H9 (cell line): ENCODE results near the gene MUS81. TPM values are rescaled to one million over a fixed set of nuclear protein-coding genes. Genes with fewer than 3 reads are reported as not detected.

ENCODE experiments used
- DNase-seq: peaks from one replicate; pipeline ENCODE4 v3.0.0-alpha.2; 2017
- H2AFZ ChIP-seq: one replicate; pipeline ENCODE4 v1.6.1; 2013; ENCODE audit warnings: mild to moderate bottlenecking, low read length, control low read depth, moderate library complexity
- H2AK5ac ChIP-seq: 2 replicates; pipeline ENCODE4 v1.6.1; 2013; ENCODE audit warnings: low read length, control low read depth, mixed read lengths; ENCODE audit not compliant: insufficient read length
- H2BK120ac ChIP-seq: one replicate; pipeline ENCODE4 v1.6.1; 2013; ENCODE audit warnings: low read depth, mild to moderate bottlenecking, low read length, control low read depth, inconsistent platforms; ENCODE audit not compliant: poor library complexity, severe bottlenecking
- H2BK12ac ChIP-seq: 2 replicates; pipeline ENCODE4 v1.6.1; 2013; ENCODE audit warnings: low read length, control low read depth, mixed read lengths, low read depth; ENCODE audit not compliant: insufficient read length
- H2BK15ac ChIP-seq: 2 replicates; pipeline ENCODE4 v1.6.1; 2013; ENCODE audit warnings: low read depth, low read length, control low read depth
- H2BK20ac ChIP-seq: one replicate; pipeline ENCODE4 v1.6.1; 2013; ENCODE audit warnings: low read depth, mild to moderate bottlenecking, low read length, control low read depth, inconsistent platforms; ENCODE audit not compliant: poor library complexity, severe bottlenecking
- H2BK5ac ChIP-seq: 2 replicates; pipeline ENCODE4 v1.6.1; 2013; ENCODE audit warnings: low read length, control low read depth, mixed read lengths; ENCODE audit not compliant: insufficient read length
- H3K14ac ChIP-seq: 2 replicates; pipeline ENCODE4 v1.6.1; 2013; ENCODE audit warnings: low read length, control low read depth; ENCODE audit not compliant: insufficient read depth
- H3K18ac ChIP-seq: 2 replicates; pipeline ENCODE4 v1.6.1; 2013; ENCODE audit warnings: low read depth, mild to moderate bottlenecking, mixed read lengths, low read length, control low read depth; ENCODE audit not compliant: insufficient read length
- H3K23ac ChIP-seq: 2 replicates; pipeline ENCODE4 v1.6.1; 2013; ENCODE audit warnings: low read length, control low read depth, mixed read lengths, low read depth; ENCODE audit not compliant: insufficient read length
- H3K23me2 ChIP-seq: 2 replicates; pipeline ENCODE4 v1.6.1; 2013; ENCODE audit warnings: low read depth, mild to moderate bottlenecking, mixed read lengths, low read length, control low read depth; ENCODE audit not compliant: insufficient read length, poor library complexity, severe bottlenecking
- H3K27ac ChIP-seq: 2 replicates; pipeline ENCODE4 v1.5.1; 2013; ENCODE audit warnings: low read length, control low read depth, mixed read lengths, low read depth; ENCODE audit not compliant: insufficient read length
- H3K27me3 ChIP-seq: 2 replicates; pipeline ENCODE4 v1.6.1; 2013; ENCODE audit warnings: low read length, control low read depth, inconsistent platforms; ENCODE audit not compliant: insufficient read depth
- H3K4ac ChIP-seq: 2 replicates; pipeline ENCODE4 v1.6.1; 2013; ENCODE audit warnings: low read depth, mild to moderate bottlenecking, control low read depth, inconsistent platforms, low read length, moderate library complexity
- H3K4me1 ChIP-seq: 2 replicates; pipeline ENCODE4 v1.6.1; 2013; ENCODE audit warnings: low read length, control low read depth, inconsistent platforms; ENCODE audit not compliant: insufficient read depth
- H3K4me2 ChIP-seq: 2 replicates; pipeline ENCODE4 v1.6.1; 2013; ENCODE audit warnings: low read length, control low read depth, mixed read lengths; ENCODE audit not compliant: insufficient read length, insufficient read depth
- H3K56ac ChIP-seq: 2 replicates; pipeline ENCODE4 v1.6.1; 2013; ENCODE audit warnings: low read depth, mild to moderate bottlenecking, mixed read lengths, low read length, control low read depth; ENCODE audit not compliant: insufficient read length
- H3K79me1 ChIP-seq: 2 replicates; pipeline ENCODE4 v1.6.1; 2013; ENCODE audit warnings: low read depth, mild to moderate bottlenecking, moderate library complexity, low read length, control low read depth, inconsistent platforms; ENCODE audit not compliant: insufficient read depth, poor library complexity, severe bottlenecking
- H3K79me2 ChIP-seq: 2 replicates; pipeline ENCODE4 v1.6.1; 2013; ENCODE audit warnings: low read length, control low read depth, inconsistent platforms; ENCODE audit not compliant: insufficient read depth
- H3K9ac ChIP-seq: 2 replicates; pipeline ENCODE4 v1.6.1; 2013; ENCODE audit warnings: low read length, control low read depth, mixed read lengths; ENCODE audit not compliant: insufficient read length; ENCODE audit errors: extremely low read depth
- H3K9me3 ChIP-seq: one replicate; pipeline ENCODE4 v1.6.1; 2013; ENCODE audit warnings: low read depth, low read length, inconsistent platforms; ENCODE audit not compliant: control insufficient read depth
- H3T11ph ChIP-seq: one replicate; pipeline ENCODE4 v1.6.1; 2013; ENCODE audit warnings: mild to moderate bottlenecking, low read length, control low read depth, inconsistent platforms
- H4K20me1 ChIP-seq: one replicate; pipeline ENCODE4 v1.6.1; 2013; ENCODE audit not compliant: control insufficient read depth, insufficient read length, insufficient read depth
- H4K5ac ChIP-seq: 2 replicates; pipeline ENCODE4 v1.6.1; 2013; ENCODE audit warnings: low read depth, mild to moderate bottlenecking, mixed read lengths, low read length, control low read depth; ENCODE audit not compliant: insufficient read length
- H4K8ac ChIP-seq: replicated peaks from 2 replicates; pipeline ENCODE4 v1.6.1; 2013; ENCODE audit warnings: low read length, control low read depth, mixed read lengths, low read depth; ENCODE audit not compliant: insufficient read length
- H4K91ac ChIP-seq: 2 replicates; pipeline ENCODE4 v1.6.1; 2013; ENCODE audit warnings: low read depth, mild to moderate bottlenecking, moderate library complexity, mixed read lengths, low read length, control low read depth; ENCODE audit not compliant: insufficient read length
- H3K27ac Mint-ChIP-seq, 3 experiments: 2 replicates in 2 of 3; 3 replicates in 1 of 3; pipeline ENCODE4 v1.8.0; 2020 to 2021; ENCODE audit warnings: mixed read lengths in 3 of 3, mild to moderate bottlenecking in 1 of 3, moderate library complexity in 1 of 3
- H3K27me3 Mint-ChIP-seq: 2 replicates; pipeline ENCODE4 v1.8.0; 2021; ENCODE audit warnings: low read depth, mild to moderate bottlenecking, moderate library complexity, mixed read lengths
- H3K36me3 Mint-ChIP-seq, 3 experiments: 2 replicates in 2 of 3; 3 replicates in 1 of 3; pipeline ENCODE4 v1.8.0; 2020 to 2021; ENCODE audit warnings: low read depth in 3 of 3, mixed read lengths in 3 of 3; ENCODE audit not compliant: insufficient read depth in 1 of 3
- H3K4me1 Mint-ChIP-seq, 2 experiments: 2 replicates each; pipeline ENCODE4 v1.8.0; 2020; ENCODE audit warnings: mixed read lengths in 2 of 2
- H3K4me3 Mint-ChIP-seq, 2 experiments: 2 replicates in 1 of 2; 3 replicates in 1 of 2; pipeline ENCODE4 v1.8.0; 2020 to 2021; ENCODE audit warnings: mild to moderate bottlenecking in 2 of 2, mixed read lengths in 2 of 2, moderate library complexity in 1 of 2
- H3K9me3 Mint-ChIP-seq, 2 experiments: 2 replicates in 1 of 2; 3 replicates in 1 of 2; pipeline ENCODE4 v1.8.0; 2020; ENCODE audit warnings: mild to moderate bottlenecking in 2 of 2, mixed read lengths in 2 of 2, moderate library complexity in 1 of 2
- WGBS: extraction: QIAGEN DNeasy Blood & Tissue Kit; methylation state at CpG from one replicate; pipeline ENCODE4 v1.1.7; 2013; ENCODE audit warnings: missing lambda C conversion rate, low lambda C conversion rate, mixed read lengths; ENCODE audit not compliant: insufficient read length; ENCODE audit errors: extremely low coverage; 5-methylcytosine and 5-hydroxymethylcytosine counted together
- total RNA-seq: library from RNA; stranded (reverse); gene quantifications from 2 replicates; pipeline ENCODE4 v1.2.1, GENCODE V29; 2021
- TF ChIP-seq, protein P1 (sequence below): fragments of 200-600 bp; sonication (generic); conservative IDR thresholded peaks from 3 replicates; pipeline ENCODE4 v1.8.0; 2021; ENCODE audit warnings: antibody characterized with exemption, mild to moderate bottlenecking

Gene MUS81
- total RNA-seq, 1 experiment from 2014 or later = 49.2 TPM

DNA sequence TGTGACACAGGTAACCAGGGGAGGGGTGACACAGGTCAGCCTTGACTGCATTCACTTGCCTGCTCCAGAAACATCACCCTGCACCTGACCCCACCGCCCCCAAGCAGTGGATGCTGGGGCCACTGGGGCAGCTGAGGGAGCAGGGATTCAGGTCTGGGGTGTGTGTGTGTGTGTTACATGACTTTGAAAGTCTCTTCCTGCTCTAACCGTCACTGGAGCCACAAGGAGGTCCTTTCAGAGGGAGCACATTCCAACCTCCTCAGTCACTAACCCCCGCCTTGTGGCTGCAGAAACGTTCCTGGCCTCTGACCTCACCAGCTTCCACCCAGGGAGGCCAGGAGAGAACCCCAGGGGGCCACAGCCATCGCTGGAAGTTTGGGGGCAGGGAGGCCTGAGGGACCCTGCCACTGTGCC is 42.8 kb downstream of the MUS81 start:
- H3K14ac ChIP-seq = no peak overlapping the region
- peaks cover 17% of the 10 kb centered on the region; the same call in 1 of the 2 replicates for H3K27me3 ChIP-seq
- H3K9me3 ChIP-seq = no peaks in the 10 kb centered on the region
- no peak overlapping the region for H3K18ac ChIP-seq
- Mint-ChIP-seq H3K4me1 (peaks cover 14 to 17% of the 10 kb centered on the region in 2 experiments), H3K27ac (no peak overlapping the region), H3K9me3 (no peaks in the 10 kb centered on the region; a peak in 1 of 5 replicates), H3K36me3 (no peaks in the 10 kb centered on the region), H3K4me3 (no peak overlapping the region; a peak in 1 of 5 replicates), H3K27me3 (peaks cover 88% of the 10 kb centered on the region)
- H2AFZ ChIP-seq = no peak overlapping the region
- no peak overlapping the region for H3T11ph ChIP-seq
- no peaks in the 10 kb centered on the region for H3K4me1 ChIP-seq
- H3K4me2 ChIP-seq = no peak overlapping the region
- H3K27ac ChIP-seq = no peak overlapping the region
- no peak overlapping the region for H3K23ac ChIP-seq
- no peaks in the 10 kb centered on the region for H4K20me1 ChIP-seq
- H4K91ac ChIP-seq = no peak overlapping the region
- H3K4ac ChIP-seq = no peak overlapping the region
- H2BK20ac ChIP-seq = no peak overlapping the region
- no peaks in the 10 kb centered on the region for H3K79me1 ChIP-seq
- H2BK12ac ChIP-seq = no peak overlapping the region
- H4K8ac ChIP-seq = no peak overlapping the region
- no peak overlapping the region for H3K9ac ChIP-seq
- H3K56ac ChIP-seq = no peak overlapping the region
- H2BK15ac ChIP-seq = no peak overlapping the region
- no peaks in the 10 kb centered on the region for H3K79me2 ChIP-seq
- H2BK5ac ChIP-seq = no peak overlapping the region
- no peak overlapping the region for H2AK5ac ChIP-seq
- no peak overlapping the region for H2BK120ac ChIP-seq
- TF ChIP-seq, protein P1, sequence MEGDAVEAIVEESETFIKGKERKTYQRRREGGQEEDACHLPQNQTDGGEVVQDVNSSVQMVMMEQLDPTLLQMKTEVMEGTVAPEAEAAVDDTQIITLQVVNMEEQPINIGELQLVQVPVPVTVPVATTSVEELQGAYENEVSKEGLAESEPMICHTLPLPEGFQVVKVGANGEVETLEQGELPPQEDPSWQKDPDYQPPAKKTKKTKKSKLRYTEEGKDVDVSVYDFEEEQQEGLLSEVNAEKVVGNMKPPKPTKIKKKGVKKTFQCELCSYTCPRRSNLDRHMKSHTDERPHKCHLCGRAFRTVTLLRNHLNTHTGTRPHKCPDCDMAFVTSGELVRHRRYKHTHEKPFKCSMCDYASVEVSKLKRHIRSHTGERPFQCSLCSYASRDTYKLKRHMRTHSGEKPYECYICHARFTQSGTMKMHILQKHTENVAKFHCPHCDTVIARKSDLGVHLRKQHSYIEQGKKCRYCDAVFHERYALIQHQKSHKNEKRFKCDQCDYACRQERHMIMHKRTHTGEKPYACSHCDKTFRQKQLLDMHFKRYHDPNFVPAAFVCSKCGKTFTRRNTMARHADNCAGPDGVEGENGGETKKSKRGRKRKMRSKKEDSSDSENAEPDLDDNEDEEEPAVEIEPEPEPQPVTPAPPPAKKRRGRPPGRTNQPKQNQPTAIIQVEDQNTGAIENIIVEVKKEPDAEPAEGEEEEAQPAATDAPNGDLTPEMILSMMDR = no peak
- H3K23me2 ChIP-seq = peaks cover 9% of the 10 kb centered on the region
- peak; percentile 70 for DNase-seq
- no peak overlapping the region for H4K5ac ChIP-seq
- WGBS = no CpG with 5 or more reads among the region's 5 CpGs
